ENCODE data around the gene PTPRH. TPM values are rescaled to one million over a fixed set of nuclear protein-coding genes. Genes with fewer than 3 reads are reported as not detected.
A peak's percentile ranks its signal among the peaks of the same experiment; 100 is the strongest.

The PTPRH gene
- total RNA-seq, 2 donors from 2014 or later: 0.11 TPM; not detected in 1

DNA sequence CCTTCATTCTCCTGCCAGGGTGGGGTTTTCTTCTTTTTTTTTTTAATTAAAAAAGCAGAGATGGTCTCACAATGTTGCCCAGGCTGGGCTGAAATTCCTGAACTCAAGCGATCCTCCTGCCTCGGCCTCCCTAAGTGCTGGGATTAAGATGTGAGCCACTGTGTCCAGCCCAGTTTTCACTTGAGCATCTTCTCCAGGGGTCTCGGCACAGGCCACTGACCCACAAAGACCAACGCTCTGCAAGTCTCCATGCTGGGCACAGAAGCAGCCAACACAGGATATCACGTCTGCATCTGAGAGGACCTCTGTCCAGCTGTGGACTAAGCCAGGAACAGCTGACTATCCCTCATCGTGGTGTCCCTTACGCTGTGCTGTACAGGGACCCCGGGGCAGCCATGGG is 28.7 kb upstream of the PTPRH start:
- ATAC-seq: no peak
- no peaks in the 10 kb centered on the region for H3K27me3 Mint-ChIP-seq
- peaks cover 13 to 23% of the 10 kb centered on the region in 2 donors for H3K4me1 Mint-ChIP-seq (ENCODE audit: low read depth in 2 of 2)
- H3K27ac Mint-ChIP-seq: no peak overlapping the region
- H3K4me3 Mint-ChIP-seq: no peak overlapping the region
- DNase-seq (ENCODE audit: low spot score): no peak
- H3K36me3 Mint-ChIP-seq: peaks cover 36% of the 10 kb centered on the region
- no peaks in the 10 kb centered on the region for H3K9me3 Mint-ChIP-seq

DNA sequence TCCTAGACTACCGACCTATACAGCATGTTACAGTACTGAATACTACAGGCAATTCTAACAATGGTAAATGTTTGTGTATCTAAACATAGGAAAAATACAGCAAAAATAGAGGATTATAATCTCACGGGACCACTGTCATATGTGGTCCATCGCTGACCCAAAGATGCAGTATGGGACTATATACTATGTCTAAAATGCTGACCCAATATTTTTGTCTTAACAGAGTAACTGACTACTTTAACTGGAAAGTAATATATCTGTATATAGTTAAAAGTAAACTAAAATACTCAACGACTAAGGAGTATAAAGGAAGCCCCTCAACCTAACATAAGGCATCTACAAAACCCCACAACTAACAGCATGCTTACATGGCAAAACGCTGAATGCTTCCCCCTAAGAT is 23.7 kb upstream of the PTPRH start:
- peak; percentile 2 for DNase-seq (ENCODE audit: low spot score)
- Mint-ChIP-seq H3K4me3 (no peak overlapping the region), H3K4me1 (ENCODE audit: low read depth in 2 of 2) (peaks cover 8 to 14% of the 10 kb centered on the region in 2 donors), H3K36me3 (peaks cover 30% of the 10 kb centered on the region), H3K27me3 (no peaks in the 10 kb centered on the region), H3K27ac (no peak overlapping the region), H3K9me3 (no peaks in the 10 kb centered on the region)
- ATAC-seq: no peak

DNA sequence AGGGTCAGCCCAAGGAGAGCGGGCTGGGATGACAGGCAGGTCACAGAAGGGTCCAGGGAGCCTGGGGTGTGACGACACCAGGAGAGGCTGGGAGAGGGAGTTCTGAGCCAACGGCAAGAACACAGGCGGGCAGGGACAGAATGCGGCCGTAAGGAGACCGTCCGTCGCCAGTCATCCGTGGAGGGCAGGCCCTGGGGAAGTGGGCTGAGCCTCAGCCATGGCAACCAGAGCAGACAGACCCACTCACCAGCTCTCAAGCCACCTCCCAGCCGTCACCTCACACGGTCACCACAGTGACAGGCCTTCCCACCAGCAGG is 22.9 kb upstream of the PTPRH start:
- DNase-seq (ENCODE audit: low spot score) (no peak), ATAC-seq (no peak)
- Mint-ChIP-seq H3K9me3 (no peaks in the 10 kb centered on the region), H3K27me3 (no peaks in the 10 kb centered on the region), H3K36me3 (peaks cover 30% of the 10 kb centered on the region), H3K27ac (no peak overlapping the region), H3K4me1 (ENCODE audit: low read depth in 2 of 2) (peaks cover 8 to 14% of the 10 kb centered on the region in 2 donors), H3K4me3 (no peak overlapping the region)

DNA sequence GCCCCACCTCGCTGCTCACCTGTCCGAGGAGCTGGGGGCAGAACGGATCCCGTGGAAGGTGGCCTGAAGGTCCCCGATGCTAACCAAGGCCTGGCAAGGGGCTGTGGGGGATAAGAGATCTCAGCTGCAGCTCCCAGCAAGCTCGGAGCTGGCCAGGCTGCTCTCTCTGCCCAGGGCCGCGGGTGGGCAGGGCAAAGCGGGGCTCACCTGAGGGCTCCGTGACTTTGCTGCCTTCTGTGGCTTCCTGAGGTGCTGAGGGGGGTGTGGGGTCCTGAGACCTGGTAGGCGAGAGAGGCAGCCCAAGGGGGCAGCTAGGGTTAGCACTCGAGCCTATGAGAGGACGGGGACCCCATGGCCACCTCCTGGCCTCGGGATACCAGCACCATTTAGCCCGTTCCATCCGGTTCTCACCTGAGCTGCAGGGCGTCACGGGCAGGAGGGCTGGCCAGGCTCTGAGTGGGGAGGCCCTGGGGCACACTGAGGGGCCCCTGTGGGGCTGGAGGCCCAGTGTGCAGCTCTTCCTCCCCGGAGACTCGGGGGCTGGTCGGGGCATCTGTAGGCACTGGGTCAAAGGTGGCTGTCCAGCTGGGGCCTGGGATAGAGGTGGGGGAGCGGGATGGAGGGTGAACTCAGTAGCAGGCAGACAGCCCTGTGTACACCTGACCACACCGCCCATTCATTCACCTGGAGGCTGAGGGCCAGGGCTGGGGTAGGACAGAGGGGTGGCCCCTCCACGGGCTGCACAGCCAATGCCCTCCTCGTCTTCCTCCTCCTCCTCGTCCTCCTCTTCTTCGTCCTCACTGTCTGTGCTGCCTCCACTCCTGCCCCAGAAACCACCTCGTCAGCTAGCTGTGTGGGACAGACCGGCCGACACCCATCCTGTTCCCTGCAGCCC is 22.3 kb upstream of the PTPRH start:
- Mint-ChIP-seq H3K27ac (no peak overlapping the region), H3K4me3 (no peak overlapping the region), H3K9me3 (no peaks in the 10 kb centered on the region), H3K36me3 (peaks cover 26% of the 10 kb centered on the region), H3K27me3 (no peaks in the 10 kb centered on the region), H3K4me1 (ENCODE audit: low read depth in 2 of 2) (peaks cover 8 to 15% of the 10 kb centered on the region in 2 donors)
- no peak for ATAC-seq
- peak; percentile 39 for DNase-seq (ENCODE audit: low spot score)

DNA sequence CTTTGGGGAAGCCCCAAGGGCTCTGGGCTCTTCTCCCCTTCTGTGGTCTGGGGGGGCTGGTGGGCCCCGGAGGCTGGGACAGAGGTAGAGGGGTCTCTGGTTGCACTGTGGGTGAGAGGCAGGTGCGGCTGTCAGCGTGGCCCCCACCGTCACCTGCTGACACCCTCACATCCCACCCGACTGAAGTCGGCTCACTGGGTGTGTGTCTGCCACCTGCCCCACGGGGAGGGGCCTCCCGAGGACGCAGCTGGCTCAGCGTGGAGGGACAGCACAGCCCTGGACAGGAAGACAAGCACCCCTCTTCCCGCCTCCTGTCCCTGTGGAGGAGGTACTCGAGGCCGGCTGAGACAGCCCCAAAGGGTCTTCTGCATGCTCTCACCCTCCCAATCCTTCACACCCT is 21.5 kb upstream of the PTPRH start:
- Mint-ChIP-seq H3K4me1 (ENCODE audit: low read depth in 2 of 2) (peaks cover 8 to 14% of the 10 kb centered on the region in 2 donors), H3K36me3 (peaks cover 19% of the 10 kb centered on the region), H3K4me3 (no peak overlapping the region), H3K27me3 (no peaks in the 10 kb centered on the region), H3K27ac (no peak overlapping the region), H3K9me3 (no peaks in the 10 kb centered on the region)
- peak; percentile 40 for DNase-seq (ENCODE audit: low spot score)
- ATAC-seq: no peak

DNA sequence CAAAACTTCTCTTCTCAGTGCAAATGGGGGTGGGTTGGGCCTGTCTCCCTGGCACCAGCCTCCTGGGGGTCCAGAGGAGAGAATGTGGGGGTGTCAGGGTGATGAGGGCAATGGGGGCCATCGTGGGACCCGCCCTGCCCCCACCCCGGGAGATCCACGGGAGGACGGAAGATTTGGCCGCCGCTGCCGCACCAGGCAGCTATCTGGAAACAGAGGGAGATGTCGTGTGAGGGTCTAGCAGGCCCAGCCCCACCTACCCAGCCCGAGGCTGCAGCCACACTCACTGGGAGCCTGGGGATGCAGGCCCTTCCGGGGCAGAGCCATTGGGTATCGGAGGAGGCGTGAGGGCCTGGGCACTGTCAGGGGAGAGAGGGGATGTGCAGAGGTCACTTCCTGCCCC is 21.0 kb upstream of the PTPRH start:
- ATAC-seq: no peak
- H3K4me3 Mint-ChIP-seq: no peak overlapping the region
- peaks cover 19% of the 10 kb centered on the region for H3K36me3 Mint-ChIP-seq
- H3K4me1 Mint-ChIP-seq (ENCODE audit: low read depth in 2 of 2): peaks cover 8 to 18% of the 10 kb centered on the region in 2 donors
- H3K9me3 Mint-ChIP-seq: no peaks in the 10 kb centered on the region
- no peak overlapping the region for H3K27ac Mint-ChIP-seq
- peak; percentile 31 for DNase-seq (ENCODE audit: low spot score)
- H3K27me3 Mint-ChIP-seq: no peaks in the 10 kb centered on the region

DNA sequence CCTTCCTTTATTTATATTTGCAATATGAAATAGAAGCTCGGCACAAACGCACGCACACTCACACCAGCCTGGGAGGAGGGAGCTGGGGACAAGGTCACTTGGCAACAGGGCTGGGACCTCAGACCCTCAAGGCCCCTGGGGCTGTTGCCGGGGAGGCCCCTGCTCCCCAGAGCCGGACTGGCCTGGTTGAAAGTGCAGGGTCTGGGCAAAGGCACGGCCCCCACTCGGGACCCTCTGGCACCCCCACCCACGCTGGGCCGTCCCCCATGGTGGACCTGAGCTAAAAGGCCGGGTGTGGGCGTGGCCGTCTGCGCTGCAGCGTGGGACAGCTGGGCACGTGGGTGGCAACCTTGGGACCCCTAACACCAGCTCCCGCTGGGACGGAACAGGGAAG is 20.5 kb upstream of the PTPRH start:
- ATAC-seq (no peak), DNase-seq (ENCODE audit: low spot score) (peak; percentile 58)
- Mint-ChIP-seq H3K4me3 (no peak overlapping the region), H3K4me1 (ENCODE audit: low read depth in 2 of 2) (peaks cover 8 to 16% of the 10 kb centered on the region in 2 donors), H3K27me3 (no peaks in the 10 kb centered on the region), H3K9me3 (no peaks in the 10 kb centered on the region), H3K36me3 (peaks cover 14% of the 10 kb centered on the region), H3K27ac (no peak overlapping the region)

DNA sequence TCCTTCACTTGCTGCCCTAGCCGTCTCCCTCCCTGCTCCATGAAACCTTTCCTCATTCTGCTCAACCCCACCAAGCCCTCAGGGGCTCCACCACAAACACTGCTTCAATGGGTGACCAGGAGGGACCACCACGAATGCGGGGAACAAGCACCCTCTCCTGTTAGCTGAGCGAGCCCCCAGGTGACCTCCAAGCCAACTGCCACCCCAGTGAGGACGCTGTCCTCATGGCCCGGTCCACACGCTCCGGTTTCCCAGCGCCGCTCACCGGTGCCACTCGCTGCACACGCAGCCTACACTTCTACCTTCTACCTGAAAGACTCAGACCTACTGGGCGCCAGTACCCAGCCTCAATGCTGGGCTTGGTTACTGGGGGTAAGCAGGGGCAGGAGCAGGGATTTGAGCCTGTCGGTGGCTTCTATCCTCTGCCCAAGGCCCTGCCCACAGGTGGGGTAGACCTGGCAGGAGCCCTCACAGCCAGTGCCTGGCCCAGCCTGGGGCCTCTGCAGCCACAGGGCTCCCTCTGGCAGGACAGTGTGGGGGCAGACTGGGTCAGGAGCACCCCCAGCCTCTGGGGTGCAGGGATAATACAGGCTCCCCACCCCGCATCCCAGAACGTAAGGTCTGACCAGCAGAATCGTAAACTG is 20.0 kb upstream of the PTPRH start:
- peak overlapping the region in 1 of 2 donors; percentile 63 for H3K27ac Mint-ChIP-seq
- no peaks in the 10 kb centered on the region for H3K27me3 Mint-ChIP-seq
- H3K4me3 Mint-ChIP-seq: no peak overlapping the region
- ATAC-seq (no peak), DNase-seq (ENCODE audit: low spot score) (no peak)
- peaks cover 9% of the 10 kb centered on the region for H3K36me3 Mint-ChIP-seq
- H3K4me1 Mint-ChIP-seq (ENCODE audit: low read depth in 2 of 2): peaks cover 3 to 12% of the 10 kb centered on the region in 2 donors
- no peaks in the 10 kb centered on the region for H3K9me3 Mint-ChIP-seq

DNA sequence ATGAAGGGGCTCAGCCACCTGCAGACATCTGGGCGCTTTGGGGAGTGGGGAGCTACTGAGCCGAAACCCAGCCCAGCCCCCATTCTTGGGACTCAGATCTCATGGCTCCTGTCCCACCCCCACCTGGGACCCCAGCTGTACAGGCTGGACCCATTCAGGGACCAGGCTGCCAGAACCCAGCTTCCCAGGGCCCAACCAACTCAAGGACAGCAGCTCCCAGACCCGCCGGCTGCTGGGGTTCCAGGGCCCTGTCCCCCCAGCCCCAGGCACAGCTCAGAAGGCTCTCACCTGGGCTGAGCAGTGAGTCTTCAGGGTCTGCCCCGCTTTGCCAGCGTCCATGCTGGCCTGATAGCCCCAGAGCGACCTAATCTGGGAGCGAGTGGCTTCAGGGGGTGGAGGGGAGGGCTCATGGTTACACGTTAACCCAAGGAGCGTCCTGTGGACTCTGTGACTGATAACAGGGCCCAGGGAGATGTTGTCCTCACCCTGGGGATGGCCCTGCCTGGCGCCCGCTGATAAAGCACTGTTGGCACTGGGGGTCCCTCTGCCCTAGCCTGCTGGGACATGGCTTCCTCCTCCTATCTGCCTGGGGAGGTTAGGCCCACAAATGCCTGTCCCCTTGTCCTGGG is 19.2 kb upstream of the PTPRH start, which contains the start of gene TMEM86B:
TMEM86B (minus strand) TSS at position 361 of the 629 bp plus-strand sequence; CDS start at position 339, 22 bp downstream.
- Mint-ChIP-seq H3K36me3 (peaks cover 5% of the 10 kb centered on the region), H3K9me3 (no peaks in the 10 kb centered on the region), H3K4me1 (ENCODE audit: low read depth in 2 of 2) (peaks cover 0 to 8% of the 10 kb centered on the region in 2 donors), H3K27me3 (no peaks in the 10 kb centered on the region), H3K4me3 (no peak within 1 kb of the TSS), H3K27ac (peak within 1 kb of the TSS in 1 of 2 donors; percentile 63)
- ATAC-seq (no peak), DNase-seq (ENCODE audit: low spot score) (no peak)

DNA sequence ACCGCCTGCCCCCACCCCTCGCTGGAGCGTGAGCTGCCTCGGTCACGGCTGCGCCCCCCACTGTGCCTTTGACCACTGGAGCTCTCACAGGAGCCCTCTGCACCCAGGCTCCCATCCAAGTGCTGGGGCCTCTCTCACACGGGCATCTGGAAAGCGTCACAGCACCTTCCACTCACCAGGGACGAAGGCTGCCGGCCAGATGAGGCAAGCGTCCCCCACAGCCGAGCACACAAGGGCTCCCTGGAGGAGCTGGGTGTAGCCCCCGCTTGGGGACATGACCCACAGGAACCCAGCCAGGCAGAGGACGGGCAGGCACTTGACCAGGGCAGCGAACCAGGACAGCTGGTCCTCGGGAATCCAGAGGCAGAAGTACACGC is 18.7 kb upstream of the PTPRH start:
- Mint-ChIP-seq H3K36me3 (no peaks in the 10 kb centered on the region), H3K27ac (peak overlapping the region in 1 of 2 donors; percentile 61), H3K4me3 (no peak overlapping the region), H3K9me3 (no peaks in the 10 kb centered on the region), H3K4me1 (ENCODE audit: low read depth in 2 of 2) (peaks cover 0 to 8% of the 10 kb centered on the region in 2 donors), H3K27me3 (no peaks in the 10 kb centered on the region)
- ATAC-seq (no peak), DNase-seq (ENCODE audit: low spot score) (no peak)

DNA sequence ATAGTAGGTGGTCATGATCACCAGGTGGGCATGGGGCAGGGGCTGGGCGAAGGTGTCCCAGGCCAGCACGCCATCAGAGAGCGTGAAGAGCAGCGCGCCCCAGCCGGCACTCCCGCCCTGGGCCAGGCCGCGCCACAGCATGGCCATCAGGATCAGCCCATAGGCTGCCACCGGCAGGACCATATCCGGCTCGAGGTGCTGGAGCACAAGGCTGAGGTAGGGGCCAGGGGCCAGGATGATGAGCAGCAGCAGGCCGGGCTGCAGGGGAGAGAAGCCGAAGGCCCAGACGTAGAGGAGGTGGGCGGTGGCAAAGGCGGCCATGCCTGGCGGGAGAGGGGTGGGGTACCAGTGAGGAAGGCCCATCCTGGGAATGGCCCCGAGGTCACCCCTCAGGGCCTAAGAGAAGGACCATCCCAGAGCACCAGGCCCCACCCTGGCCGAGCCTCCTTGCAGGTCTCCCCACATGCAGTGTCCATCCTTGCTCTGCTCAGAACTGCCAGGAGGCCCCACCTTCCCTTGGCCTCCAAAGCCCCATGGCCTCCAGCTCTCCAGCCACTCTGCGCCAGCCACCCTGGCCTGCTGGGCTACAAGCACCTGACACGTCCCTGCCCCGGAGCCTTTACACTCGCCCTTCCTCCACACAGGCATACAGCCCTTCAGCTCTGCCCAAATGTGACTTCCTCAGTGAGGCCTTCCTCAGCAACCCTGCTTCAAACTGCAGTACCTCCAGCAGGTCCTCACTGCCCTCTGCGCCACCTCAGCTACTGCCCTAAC is 18.1 kb upstream of the PTPRH start:
- ATAC-seq (no peak), DNase-seq (ENCODE audit: low spot score) (no peak)
- Mint-ChIP-seq H3K4me3 (no peak overlapping the region), H3K36me3 (no peaks in the 10 kb centered on the region), H3K27ac (peak overlapping the region in 1 of 2 donors; percentile 61), H3K9me3 (no peaks in the 10 kb centered on the region), H3K4me1 (ENCODE audit: low read depth in 2 of 2) (peaks cover 0 to 8% of the 10 kb centered on the region in 2 donors), H3K27me3 (no peaks in the 10 kb centered on the region)

DNA sequence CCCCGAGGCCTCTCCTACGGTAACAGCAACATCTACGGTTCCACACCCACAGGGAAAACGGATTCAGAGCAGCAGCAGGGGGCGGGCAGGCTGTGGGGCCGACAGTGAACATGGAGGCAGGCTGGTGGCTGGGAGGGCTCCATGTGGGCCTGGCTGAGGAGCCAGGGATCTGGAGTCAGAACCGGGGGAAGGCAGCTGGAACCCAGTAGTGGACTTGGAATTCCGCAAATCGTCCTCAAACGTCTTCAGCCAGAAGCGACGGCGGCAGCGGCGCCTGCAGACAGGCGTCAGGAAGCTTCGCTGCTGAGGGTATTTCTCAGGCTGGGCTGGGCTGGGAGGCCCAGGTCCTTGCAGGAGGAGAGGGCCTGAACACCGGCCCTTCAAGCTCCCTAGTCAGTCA is 17.5 kb upstream of the PTPRH start:
- no peak for ATAC-seq
- Mint-ChIP-seq H3K4me1 (ENCODE audit: low read depth in 2 of 2) (peaks cover 0 to 8% of the 10 kb centered on the region in 2 donors), H3K27me3 (no peaks in the 10 kb centered on the region), H3K4me3 (no peak overlapping the region), H3K27ac (no peak overlapping the region), H3K36me3 (no peaks in the 10 kb centered on the region), H3K9me3 (no peaks in the 10 kb centered on the region)
- no peak for DNase-seq (ENCODE audit: low spot score)

DNA sequence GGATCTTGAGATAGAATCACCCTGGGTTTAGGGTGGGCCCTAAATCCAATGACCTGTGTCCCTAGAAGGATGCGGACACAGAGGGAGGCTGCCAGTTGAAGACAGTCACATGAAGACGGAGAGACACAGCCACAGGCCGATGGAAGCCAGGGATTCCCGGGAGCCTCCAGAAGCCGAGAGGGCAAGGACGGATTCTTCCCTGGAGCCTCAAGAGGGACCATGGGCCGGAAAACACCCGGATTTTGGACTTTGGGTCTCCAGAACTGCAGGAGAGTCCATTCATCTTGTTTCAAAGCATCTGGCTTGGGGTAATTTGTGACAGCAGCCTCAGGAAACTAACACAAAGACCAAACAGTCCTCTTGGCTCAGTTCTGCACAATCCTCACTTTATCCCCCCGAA is 17.0 kb upstream of the PTPRH start:
- Mint-ChIP-seq H3K27ac (peak overlapping the region in 1 of 2 donors; percentile 34), H3K4me1 (ENCODE audit: low read depth in 2 of 2) (peaks cover 0 to 11% of the 10 kb centered on the region in 2 donors), H3K4me3 (no peak overlapping the region), H3K9me3 (no peaks in the 10 kb centered on the region), H3K36me3 (peaks cover 5% of the 10 kb centered on the region), H3K27me3 (no peaks in the 10 kb centered on the region)
- ATAC-seq (no peak), DNase-seq (ENCODE audit: low spot score) (no peak)

All from natural killer cell treated with Interleukin-12 subunit alpha and Interleukin-12 subunit beta and Interleukin-15 and Interleukin-18, amount 100 ng/mL, for 72 hours (primary cell).